ENCODE measurements around the gene NXPE3.

GRCh38 chr3:101868534-101869464 lies 89.8 kb downstream of the NXPE3 start:
- TF ChIP-seq, protein P1, sequence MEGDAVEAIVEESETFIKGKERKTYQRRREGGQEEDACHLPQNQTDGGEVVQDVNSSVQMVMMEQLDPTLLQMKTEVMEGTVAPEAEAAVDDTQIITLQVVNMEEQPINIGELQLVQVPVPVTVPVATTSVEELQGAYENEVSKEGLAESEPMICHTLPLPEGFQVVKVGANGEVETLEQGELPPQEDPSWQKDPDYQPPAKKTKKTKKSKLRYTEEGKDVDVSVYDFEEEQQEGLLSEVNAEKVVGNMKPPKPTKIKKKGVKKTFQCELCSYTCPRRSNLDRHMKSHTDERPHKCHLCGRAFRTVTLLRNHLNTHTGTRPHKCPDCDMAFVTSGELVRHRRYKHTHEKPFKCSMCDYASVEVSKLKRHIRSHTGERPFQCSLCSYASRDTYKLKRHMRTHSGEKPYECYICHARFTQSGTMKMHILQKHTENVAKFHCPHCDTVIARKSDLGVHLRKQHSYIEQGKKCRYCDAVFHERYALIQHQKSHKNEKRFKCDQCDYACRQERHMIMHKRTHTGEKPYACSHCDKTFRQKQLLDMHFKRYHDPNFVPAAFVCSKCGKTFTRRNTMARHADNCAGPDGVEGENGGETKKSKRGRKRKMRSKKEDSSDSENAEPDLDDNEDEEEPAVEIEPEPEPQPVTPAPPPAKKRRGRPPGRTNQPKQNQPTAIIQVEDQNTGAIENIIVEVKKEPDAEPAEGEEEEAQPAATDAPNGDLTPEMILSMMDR (IDR thresholded peaks at IDR 0.05) = no peak
- TF ChIP-seq EP300 (IDR thresholded peaks at IDR 0.05) = no peak
- TF ChIP-seq POLR2A (IDR thresholded peaks at IDR 0.05) = no peak
